Measurements from ENCODE around the gene PNPLA7.

DNA sequence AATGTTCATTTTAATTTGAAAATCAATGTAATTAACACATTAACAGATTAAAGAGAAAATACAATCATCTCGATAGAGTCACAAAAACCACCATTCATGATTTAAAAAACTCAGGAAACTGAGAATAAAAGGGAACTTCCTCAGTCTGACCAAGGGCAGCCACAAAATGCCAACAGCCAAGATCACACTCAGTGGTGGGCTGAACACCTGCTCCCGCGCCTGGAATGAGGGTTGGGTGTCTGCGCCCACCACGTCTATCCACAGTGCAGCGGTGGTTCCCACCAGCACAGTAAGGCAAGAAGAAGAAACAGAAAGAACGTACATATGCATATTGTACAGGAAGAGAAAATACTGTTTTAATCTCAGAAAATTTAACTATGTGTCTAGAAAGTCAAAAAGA lies 79.4 kb downstream of the PNPLA7 start:
- TF ChIP-seq CTCF (IDR thresholded peaks at IDR 0.05) (no peak), POLR2A (IDR thresholded peaks at IDR 0.05) (no peak)
